LNCAP (cell line): Measurements from ENCODE around the gene UTS2R.

Experiments
- CTCF ChIP-seq: fragments of 450-650 bp; IDR thresholded peaks from 2 replicates; pipeline ENCODE4 v1.5.1; 2017; ENCODE audit warnings: mild to moderate bottlenecking

Gene UTS2R

GRCh38 chr17:82392941-82393340 lies 21.4 kb downstream of the UTS2R start:
- TF ChIP-seq CTCF = no peak

- no peak for TF ChIP-seq CTCF
Observed at GRCh38 chr17:82394278-82394677, 22.7 kb downstream of the UTS2R start.

- TF ChIP-seq CTCF = no peak
Observed at GRCh38 chr17:82396601-82397435, 25.3 kb downstream of the UTS2R start.

- no peak for TF ChIP-seq CTCF
Observed at GRCh38 chr17:82397449-82398335, 26.1 kb downstream of the UTS2R start.

GRCh38 chr17:82399041-82399441 lies 27.5 kb downstream of the UTS2R start:
- no peak for TF ChIP-seq CTCF

GRCh38 chr17:82399601-82400101 lies 28.1 kb downstream of the UTS2R start:
- no peak for TF ChIP-seq CTCF

- TF ChIP-seq CTCF = no peak
Observed at GRCh38 chr17:82400206-82400605, 28.6 kb downstream of the UTS2R start.
